ENCODE measurements around the gene DCDC2C. TPM values are rescaled to one million over a fixed set of nuclear protein-coding genes. Genes with fewer than 3 reads are reported as not detected.

DCDC2C gene
- total and polyA plus RNA-seq, 2 experiments from 2014 or later, result 0.45 TPM; not detected in 1

- no peaks in the 10 kb centered on the region for H3K27me3 ChIP-seq (ENCODE audit: insufficient read depth)
- no peak overlapping the region for H3K4me3 Mint-ChIP-seq
- H3K27ac Mint-ChIP-seq, result no peak overlapping the region
- H3K9me2 ChIP-seq (ENCODE audit: insufficient read depth), result peaks cover 7% of the 10 kb centered on the region; the same call in 1 of the 2 replicates
- H3K36me3 Mint-ChIP-seq (ENCODE audit: low read depth), result peaks cover 3% of the 10 kb centered on the region
- no peaks in the 10 kb centered on the region for H3K36me3 ChIP-seq (ENCODE audit: insufficient read depth)
- no peak overlapping the region for H3K4me2 ChIP-seq
- ATAC-seq, result no peak
- peaks cover 73% of the 10 kb centered on the region for H3K9me3 Mint-ChIP-seq
- TF ChIP-seq EZH2 (IDR thresholded peaks at IDR 0.05; ENCODE audit: low read depth, unreplicated experiment), result no peak
- no peak for TF ChIP-seq CTCF (conservative IDR thresholded peaks at IDR 0.05; ENCODE audit: low read depth in 2 of 2)
- TF ChIP-seq NANOG (IDR thresholded peaks at IDR 0.05; ENCODE audit: borderline replicate concordance), result no peak
- no peak for TF ChIP-seq JUNB (IDR thresholded peaks at IDR 0.05; ENCODE audit: unreplicated experiment)
- no peak for TF ChIP-seq EZH2phosphoT487 (IDR thresholded peaks at IDR 0.05; ENCODE audit: unreplicated experiment)
- TF ChIP-seq ETS1 (IDR thresholded peaks at IDR 0.05), result no peak
- no peak for TF ChIP-seq ZNF331 (CRISPR knock-in tag; IDR thresholded peaks at IDR 0.05; ENCODE audit: low read depth)
- no peak for TF ChIP-seq REST (IDR thresholded peaks at IDR 0.05; ENCODE audit: unreplicated experiment)
- TF ChIP-seq ZNF462 (CRISPR knock-in tag; IDR thresholded peaks at IDR 0.05), result no peak
- no peak for TF ChIP-seq CREB1 (CRISPR knock-in tag; IDR thresholded peaks at IDR 0.05; ENCODE audit: low read depth)
- no peaks in the 10 kb centered on the region for H3K79me2 ChIP-seq (replicated peaks; ENCODE audit: insufficient read depth)
- no peak overlapping the region for H3K27ac ChIP-seq (ENCODE audit: low read depth)
- H4K20me1 ChIP-seq (replicated peaks; ENCODE audit: insufficient read depth), result no peaks in the 10 kb centered on the region
- H3K27me3 Mint-ChIP-seq (ENCODE audit: insufficient read depth, low read depth, poor library complexity), result peaks cover 3% of the 10 kb centered on the region
- peaks cover 9% of the 10 kb centered on the region; the same call in 2 of the 3 replicates for H3K4me1 Mint-ChIP-seq
- no peak overlapping the region for H3K4me3 ChIP-seq
- peaks cover 15% of the 10 kb centered on the region for H3F3A ChIP-seq (replicated peaks; ENCODE audit: low read depth)
- DNase-seq (ENCODE audit: low spot score), result no peak
- H2AFZ ChIP-seq, result no peak overlapping the region
- H3K4me1 ChIP-seq (ENCODE audit: insufficient read depth), result peaks cover 7% of the 10 kb centered on the region
Observed at GRCh38 chr2:3755277-3755676, 51.9 kb downstream of the DCDC2C start.

Measured in GM23338 (cell line).